SU-DHL-6 (cell line): ENCODE measurements around the gene FN1.

Source experiments
- EZH2phosphoT487 ChIP-seq: fragments of 200-600 bp; sonication (generic), shearing (Covaris generic); conservative IDR thresholded peaks from 2 replicates; pipeline ENCODE4 v1.6.1; 2018; ENCODE audit warnings: mild to moderate bottlenecking, antibody characterized with exemption, low read length, moderate library complexity, mixed read lengths
- TF ChIP-seq, protein P1 (sequence below): fragments of 200-600 bp; sonication (generic); IDR thresholded peaks from one replicate; pipeline ENCODE4 v1.5.1; 2017; ENCODE audit warnings: antibody characterized with exemption, mild to moderate bottlenecking, low read length, moderate library complexity; ENCODE audit not compliant: insufficient read depth, poor library complexity, severe bottlenecking

DNA sequence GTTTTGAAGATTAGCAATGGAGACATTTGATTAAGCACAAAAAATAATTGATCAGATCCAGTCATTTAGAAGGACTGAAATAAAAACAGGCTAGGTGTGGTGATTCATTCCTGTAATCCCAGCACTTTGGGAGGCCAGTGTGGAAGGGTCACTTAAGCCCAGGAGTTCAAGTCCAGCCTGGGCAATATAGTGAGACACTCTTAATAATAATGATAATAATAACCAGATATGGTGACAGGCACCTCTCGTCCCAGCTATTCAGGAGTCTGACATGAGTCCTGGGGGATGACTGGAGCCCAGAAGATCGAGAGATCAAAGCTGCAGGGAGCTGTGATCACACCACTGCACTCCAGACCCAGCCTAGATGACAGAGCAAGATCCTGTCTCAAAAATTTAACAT is 3.5 kb upstream of the FN1 start:
- TF ChIP-seq, protein P1, sequence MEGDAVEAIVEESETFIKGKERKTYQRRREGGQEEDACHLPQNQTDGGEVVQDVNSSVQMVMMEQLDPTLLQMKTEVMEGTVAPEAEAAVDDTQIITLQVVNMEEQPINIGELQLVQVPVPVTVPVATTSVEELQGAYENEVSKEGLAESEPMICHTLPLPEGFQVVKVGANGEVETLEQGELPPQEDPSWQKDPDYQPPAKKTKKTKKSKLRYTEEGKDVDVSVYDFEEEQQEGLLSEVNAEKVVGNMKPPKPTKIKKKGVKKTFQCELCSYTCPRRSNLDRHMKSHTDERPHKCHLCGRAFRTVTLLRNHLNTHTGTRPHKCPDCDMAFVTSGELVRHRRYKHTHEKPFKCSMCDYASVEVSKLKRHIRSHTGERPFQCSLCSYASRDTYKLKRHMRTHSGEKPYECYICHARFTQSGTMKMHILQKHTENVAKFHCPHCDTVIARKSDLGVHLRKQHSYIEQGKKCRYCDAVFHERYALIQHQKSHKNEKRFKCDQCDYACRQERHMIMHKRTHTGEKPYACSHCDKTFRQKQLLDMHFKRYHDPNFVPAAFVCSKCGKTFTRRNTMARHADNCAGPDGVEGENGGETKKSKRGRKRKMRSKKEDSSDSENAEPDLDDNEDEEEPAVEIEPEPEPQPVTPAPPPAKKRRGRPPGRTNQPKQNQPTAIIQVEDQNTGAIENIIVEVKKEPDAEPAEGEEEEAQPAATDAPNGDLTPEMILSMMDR, result no peak
- TF ChIP-seq EZH2phosphoT487, result no peak
